ENCODE data around the gene KCNK16.

DNA sequence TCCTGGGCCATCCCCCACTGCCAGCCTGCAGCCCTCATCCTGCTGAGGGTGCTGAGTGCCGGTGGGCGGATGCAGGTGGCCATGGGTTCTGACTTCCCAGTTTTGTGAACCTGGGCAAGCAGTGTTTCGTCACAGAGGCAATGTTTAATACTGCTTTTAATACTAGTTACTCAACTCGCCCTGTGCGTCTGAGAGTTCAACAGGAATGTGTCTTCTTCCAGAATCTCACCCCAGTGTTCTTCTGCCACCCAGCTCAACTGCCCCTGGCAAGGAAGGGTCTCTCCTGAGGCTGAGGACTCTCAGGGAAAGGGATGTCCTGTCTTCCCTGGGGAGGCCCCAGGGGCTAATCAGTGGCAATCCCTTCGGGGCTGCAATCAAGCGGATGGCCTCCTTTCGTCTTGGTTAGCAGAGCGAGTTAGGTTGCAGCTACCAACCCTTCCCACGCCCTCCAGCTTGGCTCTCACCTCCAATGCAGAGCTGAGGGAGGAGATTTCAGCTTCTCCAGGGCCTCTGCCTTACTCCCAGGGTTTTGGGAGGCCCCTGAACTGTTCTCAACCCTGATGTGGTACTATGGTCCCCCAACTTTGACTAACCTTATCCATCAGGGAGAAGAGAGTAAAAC, 2.0 kb downstream of the KCNK16 start:
- TF ChIP-seq, protein P1, sequence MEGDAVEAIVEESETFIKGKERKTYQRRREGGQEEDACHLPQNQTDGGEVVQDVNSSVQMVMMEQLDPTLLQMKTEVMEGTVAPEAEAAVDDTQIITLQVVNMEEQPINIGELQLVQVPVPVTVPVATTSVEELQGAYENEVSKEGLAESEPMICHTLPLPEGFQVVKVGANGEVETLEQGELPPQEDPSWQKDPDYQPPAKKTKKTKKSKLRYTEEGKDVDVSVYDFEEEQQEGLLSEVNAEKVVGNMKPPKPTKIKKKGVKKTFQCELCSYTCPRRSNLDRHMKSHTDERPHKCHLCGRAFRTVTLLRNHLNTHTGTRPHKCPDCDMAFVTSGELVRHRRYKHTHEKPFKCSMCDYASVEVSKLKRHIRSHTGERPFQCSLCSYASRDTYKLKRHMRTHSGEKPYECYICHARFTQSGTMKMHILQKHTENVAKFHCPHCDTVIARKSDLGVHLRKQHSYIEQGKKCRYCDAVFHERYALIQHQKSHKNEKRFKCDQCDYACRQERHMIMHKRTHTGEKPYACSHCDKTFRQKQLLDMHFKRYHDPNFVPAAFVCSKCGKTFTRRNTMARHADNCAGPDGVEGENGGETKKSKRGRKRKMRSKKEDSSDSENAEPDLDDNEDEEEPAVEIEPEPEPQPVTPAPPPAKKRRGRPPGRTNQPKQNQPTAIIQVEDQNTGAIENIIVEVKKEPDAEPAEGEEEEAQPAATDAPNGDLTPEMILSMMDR (IDR thresholded peaks at IDR 0.05) = no peak
- no peak for TF ChIP-seq ZFX (IDR thresholded peaks at IDR 0.05; ENCODE audit: borderline replicate concordance)

Data from 22Rv1 (cell line).